Measurements from ENCODE around the gene USF2.
A peak's percentile ranks its signal among the peaks of the same experiment; 100 is the strongest.
"Not testable (repeated sequence)": the region's sequence is repeated elsewhere in the genome, so short reads cannot be mapped to it uniquely, and the experiment has no call there.

Gene USF2

GRCh38 chr19:35268536-35269437 lies at the start of gene USF2:
TSS of gene USF2 (plus strand) at chr19:35268962. CDS start at chr19:35269102, 140 bp downstream.
- DNase-seq (ENCODE audit: low read depth): peak; percentile 33

- no peak for DNase-seq (ENCODE audit: low read depth)
Measured at GRCh38 chr19:35219008-35219407, 49.8 kb upstream of the USF2 start.

GRCh38 chr19:35220315-35220921 lies 48.3 kb upstream of the USF2 start:
- no peak for DNase-seq (ENCODE audit: low read depth)

- not testable (repeated sequence) for DNase-seq (ENCODE audit: low read depth)
Measured at GRCh38 chr19:35220973-35221590, 47.7 kb upstream of the USF2 start.

- DNase-seq (ENCODE audit: low read depth): no peak
Measured at GRCh38 chr19:35222373-35223015, 46.3 kb upstream of the USF2 start.

- no peak for DNase-seq (ENCODE audit: low read depth)
Measured at GRCh38 chr19:35223084-35223790, 45.5 kb upstream of the USF2 start.

GRCh38 chr19:35223862-35224505 lies 44.8 kb upstream of the USF2 start:
- DNase-seq (ENCODE audit: low read depth): peak; percentile 87

GRCh38 chr19:35224681-35225571 lies 43.8 kb upstream of the USF2 start:
- DNase-seq (ENCODE audit: low read depth): no peak

- no peak for DNase-seq (ENCODE audit: low read depth)
Measured at GRCh38 chr19:35225951-35226350, 42.8 kb upstream of the USF2 start.

- no peak for DNase-seq (ENCODE audit: low read depth)
Measured at GRCh38 chr19:35226748-35227147, 42.0 kb upstream of the USF2 start.

GRCh38 chr19:35228177-35228930 lies 40.4 kb upstream of the USF2 start, which contains the start of gene FAM187B:
TSS of gene FAM187B (minus strand) at chr19:35228739. CDS start at chr19:35228680, 59 bp downstream.
- no peak for DNase-seq (ENCODE audit: low read depth)

GRCh38 chr19:35229601-35230000 lies 39.2 kb upstream of the USF2 start:
- DNase-seq (ENCODE audit: low read depth): no peak

GRCh38 chr19:35231956-35232645 lies 36.7 kb upstream of the USF2 start:
- no peak for DNase-seq (ENCODE audit: low read depth)

GRCh38 chr19:35232912-35233311 lies 35.9 kb upstream of the USF2 start:
- DNase-seq (ENCODE audit: low read depth): no peak

- DNase-seq (ENCODE audit: low read depth): no peak
Measured at GRCh38 chr19:35236638-35237400, 31.9 kb upstream of the USF2 start.

GRCh38 chr19:35239597-35239996 lies 29.2 kb upstream of the USF2 start:
- not testable (repeated sequence) for DNase-seq (ENCODE audit: low read depth)

- DNase-seq (ENCODE audit: low read depth): no peak
Measured at GRCh38 chr19:35240327-35240726, 28.4 kb upstream of the USF2 start.

GRCh38 chr19:35241417-35241816 lies 27.3 kb upstream of the USF2 start:
- DNase-seq (ENCODE audit: low read depth): no peak
